Activated gamma-delta T cell (primary cell): Measurements from ENCODE around the gene CLDN14.

Experiments used
- DNase-seq: peaks from one replicate; lab custom pipeline; 2025; lab: John Stamatoyannopoulos, UW
- total RNA-seq, 2 donors: gene quantifications; one replicate each; lab custom pipeline; 2026; lab: John Stamatoyannopoulos, UW

The CLDN14 gene
- 0.05 to 0.09 reads per million in 2 donors for total RNA-seq

DNA sequence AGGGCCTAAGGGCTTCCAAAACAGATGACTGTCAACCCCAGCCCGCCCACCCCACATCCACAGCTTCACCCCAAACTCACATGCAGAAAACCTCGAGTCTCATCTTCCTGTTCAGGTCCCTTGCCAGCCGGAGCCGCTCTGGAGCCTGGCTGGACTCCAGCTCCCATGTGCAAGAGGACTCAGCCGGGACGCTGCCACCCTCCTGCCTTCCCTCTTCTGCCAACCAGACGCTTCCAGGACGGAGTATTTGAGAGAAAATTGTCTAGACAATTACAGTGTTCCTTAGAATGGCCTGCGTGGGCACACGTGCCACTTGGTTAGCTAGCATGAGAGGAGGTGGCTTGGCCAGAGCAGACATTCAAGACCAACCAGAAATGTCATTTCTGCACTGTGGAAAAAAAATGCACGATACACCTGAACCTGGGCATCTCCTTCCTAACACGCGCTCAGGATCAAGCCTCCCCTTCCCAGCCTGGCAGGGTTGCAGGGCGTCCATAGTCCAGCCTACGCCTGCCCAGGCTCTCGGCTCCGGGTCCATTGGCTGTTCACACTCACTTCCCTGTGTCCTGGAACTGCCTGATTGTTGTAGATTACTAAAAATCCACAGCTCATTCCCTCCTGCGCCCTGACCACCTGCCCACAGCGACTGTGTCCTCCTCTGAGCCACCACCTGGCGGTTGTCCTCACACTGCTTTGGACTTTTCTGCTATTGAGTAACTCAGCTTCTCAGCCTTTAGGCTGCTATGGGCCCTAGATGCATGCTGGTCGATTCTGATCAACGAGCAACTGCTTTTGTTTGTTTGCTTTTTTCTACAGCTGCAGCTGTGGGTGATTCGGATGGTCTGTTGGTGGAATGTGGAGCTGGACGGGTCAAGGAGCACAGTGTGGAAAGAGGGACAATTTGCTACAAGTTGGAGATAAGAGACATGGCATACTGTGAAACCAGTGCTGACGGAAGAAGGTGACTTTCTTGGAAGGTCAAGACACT is at the start of gene CLDN14:
CLDN14 (minus strand) TSS at position 708 of the 988 bp plus-strand sequence. CDS start 18,427 bp downstream, outside the sequence.
- no peak for DNase-seq

GRCh38 chr21:36528716-36529115 is 48.8 kb upstream of the CLDN14 start:
- DNase-seq = no peak

DNA sequence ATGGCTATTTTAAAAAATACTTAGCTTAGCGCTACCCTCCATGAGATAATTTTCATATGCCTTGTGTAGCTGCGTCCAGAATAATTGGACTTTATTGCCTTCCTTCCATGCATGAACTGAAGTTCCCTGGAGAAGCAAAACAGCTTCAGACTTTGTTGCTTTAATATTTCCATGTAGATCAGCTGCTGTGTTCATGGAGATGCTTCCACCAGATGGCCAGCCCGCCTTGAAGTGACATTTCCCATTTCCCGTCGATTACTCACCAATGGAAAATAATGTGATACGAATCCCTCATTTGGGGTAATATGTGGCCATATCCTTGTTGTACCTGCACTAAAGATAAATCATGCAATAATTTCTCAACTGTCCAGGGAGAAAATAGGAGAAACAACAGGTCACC is 47.4 kb upstream of the CLDN14 start:
- no peak for DNase-seq

DNA sequence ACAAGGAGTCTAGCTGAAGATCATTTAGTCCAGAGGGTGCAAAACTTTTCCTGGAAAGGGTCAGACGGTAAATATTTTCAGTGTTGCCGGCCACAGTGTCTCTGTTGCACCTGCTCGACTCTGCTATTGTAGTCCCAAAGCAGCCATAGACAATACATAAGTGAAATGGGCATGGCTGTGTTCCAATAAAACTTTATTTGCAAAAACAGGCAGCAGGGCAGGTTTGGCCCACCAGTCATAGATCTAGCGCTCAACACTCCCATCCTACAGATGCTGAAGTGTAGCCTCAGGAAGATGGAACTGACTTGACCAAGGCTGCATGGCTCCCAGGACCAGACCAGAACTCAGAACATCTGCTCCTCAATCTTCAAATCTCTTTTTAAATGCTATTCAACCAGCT is 46.2 kb upstream of the CLDN14 start:
- no peak for DNase-seq

DNA sequence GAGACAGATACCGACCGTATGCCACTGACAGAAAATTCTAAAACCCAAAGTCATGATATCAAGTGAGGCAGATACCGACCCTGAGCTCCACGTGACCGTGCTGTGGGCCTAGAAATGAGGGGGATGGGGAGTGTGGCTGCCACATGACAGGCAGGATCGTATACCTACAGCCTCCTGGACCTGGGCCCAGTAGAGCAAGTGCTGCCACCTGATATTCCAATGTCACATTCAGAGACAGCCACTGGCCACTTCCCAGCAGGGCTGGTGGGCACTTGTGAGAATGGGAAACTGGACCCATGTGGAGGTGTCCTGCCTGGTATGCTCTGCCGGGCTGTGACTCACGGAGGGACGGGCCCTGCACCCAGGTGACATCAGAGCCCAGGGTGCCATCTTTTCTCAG is 44.6 kb upstream of the CLDN14 start:
- DNase-seq = no peak

DNA sequence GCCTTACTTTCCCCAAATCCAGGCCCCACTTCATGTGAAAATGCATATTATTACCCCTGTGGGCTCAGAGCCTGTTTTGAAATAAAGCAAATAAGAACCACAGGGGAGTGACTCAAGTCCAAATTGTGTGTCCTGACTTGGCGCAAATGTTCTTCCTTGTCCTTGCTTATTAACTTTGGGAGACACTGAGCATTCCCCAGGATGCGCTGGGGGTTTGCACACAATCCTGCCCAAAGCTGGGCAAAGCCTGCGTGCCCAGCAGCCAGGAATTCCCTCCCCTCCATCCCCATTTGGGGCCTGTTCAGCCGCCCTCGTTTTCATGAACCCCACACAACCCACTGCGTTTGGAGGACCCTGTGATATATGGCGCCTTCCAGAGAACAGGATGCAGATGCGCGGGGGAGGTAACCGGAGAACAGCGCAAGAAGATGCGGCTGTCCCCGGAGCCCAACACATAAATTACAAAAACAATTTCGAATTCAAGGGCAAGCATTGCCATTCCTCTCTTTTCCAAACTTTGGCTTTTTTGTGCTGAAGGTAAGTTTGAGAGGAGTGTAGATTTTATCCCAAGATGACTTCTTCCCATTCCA is 42.4 kb upstream of the CLDN14 start:
- DNase-seq = no peak

- DNase-seq = no peak
Measured at GRCh38 chr21:36518883-36519492, 39.1 kb upstream of the CLDN14 start.

- no peak for DNase-seq
Measured at GRCh38 chr21:36517366-36518075, 37.6 kb upstream of the CLDN14 start.

DNA sequence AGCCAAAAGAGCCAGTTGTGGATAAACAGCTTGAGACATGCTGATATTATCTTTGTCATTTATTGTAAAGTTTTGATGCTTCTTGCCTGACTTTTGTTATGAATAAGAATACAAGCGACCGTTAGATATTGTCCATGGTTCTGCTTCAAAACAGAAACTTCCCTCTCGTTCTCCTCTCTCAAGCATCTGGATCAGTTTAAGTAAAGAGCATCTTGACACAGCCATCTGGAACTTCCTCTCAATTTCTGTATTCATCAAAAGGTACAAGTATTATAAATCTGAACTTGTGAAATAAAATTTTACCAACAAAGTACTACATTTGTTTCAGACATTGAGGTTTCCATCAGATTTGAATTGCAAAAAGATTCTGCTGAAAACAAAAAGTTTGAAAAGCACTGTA is 36.4 kb upstream of the CLDN14 start:
- DNase-seq = no peak

DNA sequence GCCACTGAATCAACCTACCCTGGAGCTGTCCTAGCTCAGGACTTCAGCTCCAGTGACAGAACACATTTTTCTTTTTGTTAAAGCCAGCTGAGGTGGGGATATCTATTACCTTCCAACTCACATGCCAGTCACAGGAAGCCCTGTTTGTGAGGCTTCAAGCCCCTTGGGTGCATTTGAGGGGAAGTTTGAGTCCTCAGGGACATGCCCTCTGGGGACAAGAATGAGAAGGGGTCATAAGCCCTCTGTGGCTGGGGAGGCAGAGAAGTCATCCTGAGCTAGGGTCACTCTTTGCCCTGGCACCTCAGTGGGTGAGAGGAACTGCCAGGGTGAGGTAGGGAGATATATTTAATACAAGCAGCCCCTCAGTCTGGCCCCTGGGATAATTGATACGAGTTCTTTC is 33.5 kb upstream of the CLDN14 start:
- no peak for DNase-seq

DNA sequence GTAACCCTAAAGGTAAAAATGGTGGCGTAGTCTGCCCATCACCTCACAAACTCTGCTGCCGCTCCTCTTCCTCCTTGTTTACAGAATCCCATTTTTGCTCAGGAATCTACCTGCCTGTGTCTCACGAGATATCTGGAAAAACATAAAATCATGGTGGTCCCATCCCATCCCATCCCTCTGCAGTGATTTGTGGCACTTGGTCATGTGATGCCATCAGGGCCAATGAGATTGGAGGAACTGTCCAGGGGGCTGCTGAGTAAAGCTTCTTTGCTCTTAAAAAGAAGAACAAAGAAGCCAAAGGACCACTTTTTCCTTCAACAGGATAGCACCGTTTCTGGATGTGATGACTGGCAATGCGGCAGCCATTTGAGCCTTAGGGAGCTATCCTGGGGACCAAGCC is 33.0 kb upstream of the CLDN14 start:
- no peak for DNase-seq

DNA sequence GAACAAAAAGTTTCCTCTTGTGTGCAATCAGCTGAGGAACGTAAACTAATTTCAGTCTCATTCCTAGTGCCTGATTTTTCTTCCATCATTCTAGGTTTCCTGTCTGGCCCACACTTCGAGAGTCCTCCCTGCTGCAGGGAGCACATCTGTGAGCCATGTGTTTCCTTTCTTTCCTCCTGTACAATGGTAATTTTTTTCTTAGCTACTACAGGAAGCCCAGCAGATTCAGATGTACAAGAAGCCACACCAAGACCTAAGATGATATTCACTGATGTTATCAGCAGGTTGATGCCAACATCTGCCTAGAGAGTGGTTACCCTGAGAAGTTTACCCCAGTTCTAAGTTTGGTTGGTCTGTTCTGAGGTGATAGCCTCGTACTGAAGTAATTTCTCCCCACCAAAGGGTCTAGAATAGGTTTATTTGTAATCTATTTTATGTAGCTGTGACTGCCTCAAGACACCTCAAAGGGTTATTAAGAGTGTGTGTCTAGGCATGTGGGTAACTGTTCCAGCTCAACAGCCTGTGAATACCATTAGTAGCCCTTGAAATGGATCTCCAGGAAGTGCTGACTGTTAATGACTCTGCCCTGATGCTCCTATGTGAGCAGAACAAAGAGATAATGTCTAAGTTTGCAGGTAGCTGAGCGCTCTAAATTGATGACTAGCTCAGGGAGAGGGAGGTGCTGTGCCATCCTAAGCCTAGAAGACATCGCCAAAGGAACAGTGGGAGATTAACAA is 31.7 kb upstream of the CLDN14 start:
- no peak for DNase-seq

DNA sequence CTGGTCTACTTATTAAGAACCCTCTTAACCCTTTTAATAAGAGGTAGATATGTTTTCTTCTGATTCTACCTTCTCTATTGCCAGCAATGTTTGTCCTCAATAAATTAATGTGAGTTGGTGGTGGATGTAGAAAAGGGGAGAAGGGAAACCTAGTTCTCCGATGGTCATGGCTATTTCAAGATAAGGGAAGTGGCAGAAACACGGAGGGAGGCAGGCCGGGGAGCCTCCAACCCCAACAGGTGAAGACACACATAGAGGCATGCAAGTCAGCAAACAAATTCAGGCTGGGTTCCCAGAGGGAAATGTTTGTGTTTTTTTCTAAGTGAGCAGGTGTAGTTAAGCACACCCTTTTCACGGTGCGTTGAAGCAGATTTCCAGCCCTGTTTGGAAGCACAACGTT is 31.0 kb upstream of the CLDN14 start:
- no peak for DNase-seq

DNA sequence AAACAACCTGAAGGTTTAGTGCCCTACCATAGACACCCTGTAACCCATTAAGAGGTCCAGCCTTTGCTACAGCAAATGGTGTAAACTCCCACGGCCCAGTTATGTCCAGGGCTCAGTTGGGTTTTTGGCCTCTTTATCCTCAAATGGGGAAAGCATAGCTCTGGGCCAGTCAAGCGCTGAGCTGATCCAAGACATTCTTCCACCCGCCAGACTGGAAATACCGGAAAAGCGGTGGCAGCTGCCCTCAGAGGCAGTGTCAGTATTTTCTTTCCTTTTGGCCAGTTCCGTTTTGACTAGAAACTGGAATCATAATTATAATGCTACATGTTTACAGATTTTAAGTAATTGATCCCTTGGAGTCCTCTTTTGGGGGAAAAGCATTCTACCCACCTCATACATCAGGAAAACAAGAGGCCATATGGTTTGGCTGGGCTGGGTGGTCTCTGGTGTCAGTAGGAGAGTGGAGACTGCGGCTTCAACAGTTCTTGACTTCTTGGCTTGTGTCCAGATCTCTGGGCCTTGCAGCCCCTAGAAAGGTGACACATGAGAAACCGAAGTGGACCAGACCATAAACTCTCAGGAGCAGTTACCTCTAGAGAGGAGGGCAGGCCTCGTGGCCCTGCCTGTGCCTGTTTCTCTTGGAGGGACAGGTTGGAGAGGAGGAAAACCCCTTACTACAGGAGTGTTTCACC is 30.2 kb upstream of the CLDN14 start:
- no peak for DNase-seq

DNA sequence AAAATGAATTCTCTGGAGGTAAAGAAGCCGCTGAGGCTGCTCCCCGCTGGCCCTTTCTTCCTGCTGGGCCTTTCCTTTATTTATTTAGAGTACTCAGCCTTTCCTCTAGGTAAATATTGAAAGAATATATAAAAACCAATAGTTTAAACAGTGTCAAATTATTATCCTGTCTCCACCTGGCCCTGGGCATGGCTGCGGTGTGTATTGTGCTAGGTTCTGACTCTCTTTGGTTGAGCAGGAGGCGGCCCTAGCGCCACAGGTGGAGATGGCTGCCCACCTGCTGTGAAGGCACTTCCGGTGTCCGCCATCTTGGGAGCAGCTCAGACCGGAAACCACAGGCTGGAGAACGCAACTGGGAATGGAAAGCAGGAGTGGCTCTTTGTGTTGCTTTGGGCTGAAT is 29.0 kb upstream of the CLDN14 start:
- DNase-seq = no peak

DNA sequence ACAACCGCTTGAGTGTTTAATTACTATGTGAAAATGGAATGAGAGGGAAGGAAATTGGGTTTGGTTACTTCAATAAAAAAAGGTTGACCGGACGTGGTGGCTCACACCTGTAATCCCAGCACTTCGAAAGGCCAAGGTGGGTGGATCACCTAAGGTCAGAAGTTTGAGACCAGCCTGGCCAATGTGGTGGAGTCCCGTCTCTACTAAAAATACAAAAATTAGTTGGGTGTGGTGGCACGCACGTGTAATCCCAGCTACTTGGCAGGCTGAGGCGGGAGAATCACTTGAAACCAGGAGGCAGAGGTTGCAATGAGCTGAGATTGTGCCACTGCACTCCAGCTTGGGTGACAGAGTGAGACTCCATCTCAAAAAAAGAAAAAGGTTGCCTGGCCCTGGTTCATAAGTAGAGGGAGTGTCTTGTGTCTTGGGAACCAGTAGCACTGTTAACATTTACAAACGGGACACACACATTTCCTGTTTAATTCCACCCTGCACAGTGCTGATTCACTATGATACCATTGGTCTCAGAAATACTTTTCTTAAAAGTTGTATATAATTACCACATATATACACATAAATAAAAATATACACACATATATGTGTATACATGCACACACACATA is 27.6 kb upstream of the CLDN14 start:
- no peak for DNase-seq

DNA sequence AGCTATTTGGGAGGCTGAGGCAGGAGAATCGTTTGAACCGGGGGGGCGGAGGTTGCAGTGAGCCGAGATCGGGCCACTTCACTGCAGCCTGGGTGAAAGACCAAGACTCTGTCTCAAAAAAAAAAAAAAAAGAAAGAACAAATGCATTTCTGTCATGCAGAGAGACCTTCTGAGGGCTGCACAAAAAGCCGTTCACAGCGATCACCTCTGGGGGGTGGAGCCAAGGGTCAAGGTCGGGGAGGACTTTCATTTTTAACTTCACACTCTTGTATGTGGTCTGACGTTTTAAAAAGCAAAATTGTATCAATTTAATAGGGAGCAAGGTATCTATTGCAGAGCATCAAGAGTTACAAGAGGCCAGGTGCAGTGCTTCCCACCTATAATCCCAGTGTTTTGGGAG is 26.6 kb upstream of the CLDN14 start:
- no peak for DNase-seq

DNA sequence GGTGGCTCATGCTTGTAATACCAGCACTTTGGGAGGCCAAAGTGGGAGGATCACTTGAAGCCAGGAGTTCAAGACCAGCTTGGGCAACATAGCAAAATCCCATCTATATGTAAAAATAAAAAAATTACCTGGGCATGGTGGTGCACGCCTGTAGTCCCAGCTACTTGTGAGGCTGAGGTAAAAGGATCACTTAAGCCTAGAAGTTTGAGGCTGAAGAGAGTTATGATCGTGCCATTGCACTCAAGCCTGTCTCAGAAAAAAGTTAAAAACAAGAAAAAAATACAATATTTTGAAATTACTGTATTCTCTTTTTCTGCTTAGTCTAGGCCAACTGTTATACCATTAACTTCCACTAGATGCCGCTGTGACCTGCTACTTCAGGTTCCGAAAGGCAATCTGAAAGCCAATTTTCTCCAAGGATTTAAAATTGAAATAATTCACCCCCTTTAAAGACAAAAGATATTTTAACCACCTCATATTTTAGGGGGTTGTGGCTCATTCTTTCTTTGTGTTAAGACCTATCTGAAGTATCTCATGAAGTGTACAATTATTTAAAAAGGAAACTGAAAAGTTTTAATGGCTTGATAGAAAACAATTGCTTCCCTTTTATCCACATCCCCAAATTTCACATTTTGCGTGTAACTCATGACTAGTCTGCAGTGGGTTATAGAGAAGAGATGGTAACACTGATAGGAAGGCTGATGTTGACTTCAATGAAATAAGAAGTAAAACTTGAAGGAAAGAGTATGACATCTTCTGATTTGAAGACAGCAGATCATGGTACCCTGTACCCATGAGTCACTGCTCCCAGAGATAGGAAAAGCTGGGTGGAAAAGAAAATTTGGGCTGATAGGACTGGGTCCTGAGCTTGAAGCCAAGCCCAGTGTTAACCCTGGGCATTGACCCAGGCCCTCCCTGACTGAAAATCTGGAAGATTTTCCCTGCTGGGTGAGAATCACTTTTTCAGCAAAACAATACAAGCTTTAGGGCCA is 24.4 kb upstream of the CLDN14 start:
- DNase-seq = no peak

- DNase-seq = no peak
Measured at GRCh38 chr21:36502365-36502764, 22.4 kb upstream of the CLDN14 start.
